22Rv1 (cell line): ENCODE measurements around the gene CLCN2.

Experiments used
- ZFX ChIP-seq: fragments of 450-650 bp; IDR thresholded peaks from 2 replicates; pipeline ENCODE4 v1.6.1; 2017; ENCODE audit warnings: antibody characterized with exemption, borderline replicate concordance
- TF ChIP-seq, protein P1 (sequence below): fragments of 450-650 bp; IDR thresholded peaks from 2 replicates; pipeline ENCODE4 v1.5.1; 2017; ENCODE audit warnings: mild to moderate bottlenecking

DNA sequence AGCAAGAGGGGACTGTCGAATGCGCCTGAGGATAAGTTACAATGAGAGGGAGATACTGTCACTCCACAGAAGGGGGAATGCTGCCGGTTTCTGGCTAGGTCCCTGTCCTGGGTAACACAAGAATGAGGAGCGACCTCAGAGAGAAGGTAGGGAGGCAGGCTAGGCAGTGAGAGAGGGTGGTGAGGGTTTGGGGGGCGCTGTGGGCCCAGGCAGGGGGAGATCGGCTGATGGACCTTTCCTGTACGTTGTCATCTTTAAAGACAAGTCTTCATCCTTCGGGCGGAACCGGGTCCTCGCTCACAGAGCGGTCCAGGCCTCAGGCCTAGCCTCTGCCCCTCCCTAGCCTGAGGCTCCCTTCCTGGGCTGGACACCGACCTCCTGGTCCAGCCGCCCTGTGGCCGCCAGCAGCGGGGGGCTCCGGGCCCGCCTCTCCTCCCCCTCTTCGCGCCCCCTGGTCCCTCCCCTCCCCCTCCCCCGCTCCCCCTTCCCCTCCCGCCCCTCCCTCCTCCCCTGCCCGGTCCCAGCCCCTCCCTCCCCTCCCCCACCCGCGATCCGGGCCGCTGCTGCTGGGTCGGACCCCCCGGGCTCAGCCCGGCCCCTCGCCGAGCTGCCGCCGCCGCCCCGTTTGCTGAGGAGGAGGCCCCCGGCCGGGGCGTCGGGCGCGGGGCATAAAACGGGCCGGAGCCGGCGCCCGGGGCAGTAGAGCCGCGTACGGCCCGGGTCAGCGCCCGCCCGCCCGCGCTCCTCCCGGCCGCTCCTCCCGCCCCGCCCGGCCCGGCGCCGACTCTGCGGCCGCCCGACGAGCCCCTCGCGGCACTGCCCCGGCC, 18.2 kb upstream of the CLCN2 start, which contains the start of gene CHRD:
- TF ChIP-seq, protein P1, sequence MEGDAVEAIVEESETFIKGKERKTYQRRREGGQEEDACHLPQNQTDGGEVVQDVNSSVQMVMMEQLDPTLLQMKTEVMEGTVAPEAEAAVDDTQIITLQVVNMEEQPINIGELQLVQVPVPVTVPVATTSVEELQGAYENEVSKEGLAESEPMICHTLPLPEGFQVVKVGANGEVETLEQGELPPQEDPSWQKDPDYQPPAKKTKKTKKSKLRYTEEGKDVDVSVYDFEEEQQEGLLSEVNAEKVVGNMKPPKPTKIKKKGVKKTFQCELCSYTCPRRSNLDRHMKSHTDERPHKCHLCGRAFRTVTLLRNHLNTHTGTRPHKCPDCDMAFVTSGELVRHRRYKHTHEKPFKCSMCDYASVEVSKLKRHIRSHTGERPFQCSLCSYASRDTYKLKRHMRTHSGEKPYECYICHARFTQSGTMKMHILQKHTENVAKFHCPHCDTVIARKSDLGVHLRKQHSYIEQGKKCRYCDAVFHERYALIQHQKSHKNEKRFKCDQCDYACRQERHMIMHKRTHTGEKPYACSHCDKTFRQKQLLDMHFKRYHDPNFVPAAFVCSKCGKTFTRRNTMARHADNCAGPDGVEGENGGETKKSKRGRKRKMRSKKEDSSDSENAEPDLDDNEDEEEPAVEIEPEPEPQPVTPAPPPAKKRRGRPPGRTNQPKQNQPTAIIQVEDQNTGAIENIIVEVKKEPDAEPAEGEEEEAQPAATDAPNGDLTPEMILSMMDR = no peak
- TF ChIP-seq ZFX = no peak
